GM19372 (cell line): ENCODE measurements around the gene ACOT11.

Experiments
- ATAC-seq: cut with Tn5 transposase; IDR thresholded peaks from one replicate; pipeline ENCODE4 v1.9.1; 2021; ENCODE audit warnings: mild to moderate bottlenecking, low read depth, moderate library complexity; ENCODE audit not compliant: unreplicated experiment

Gene ACOT11

DNA sequence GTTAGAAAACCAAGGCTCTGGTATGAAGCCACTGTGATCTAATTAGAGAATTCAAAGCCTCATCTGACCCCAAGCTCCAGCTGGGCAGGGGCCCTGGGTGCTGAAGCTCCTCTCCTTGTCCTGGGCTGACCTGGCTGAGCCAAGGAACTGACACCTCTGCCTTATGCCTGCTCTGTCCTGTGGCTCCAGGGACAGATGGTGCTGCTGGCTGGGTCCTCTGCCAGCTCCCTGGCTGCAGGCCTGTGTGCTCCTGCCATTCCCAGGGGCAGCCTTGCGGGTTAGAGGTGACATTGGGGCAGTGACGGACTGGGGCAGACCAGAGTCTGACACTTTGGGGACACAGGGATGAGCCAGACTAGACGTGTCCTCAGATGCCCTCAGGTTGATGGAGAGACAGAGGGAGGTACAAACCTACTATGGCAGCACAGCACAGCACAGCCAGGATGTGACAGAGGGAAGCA is 11.8 kb downstream of the ACOT11 start:
- ATAC-seq = no peak

DNA sequence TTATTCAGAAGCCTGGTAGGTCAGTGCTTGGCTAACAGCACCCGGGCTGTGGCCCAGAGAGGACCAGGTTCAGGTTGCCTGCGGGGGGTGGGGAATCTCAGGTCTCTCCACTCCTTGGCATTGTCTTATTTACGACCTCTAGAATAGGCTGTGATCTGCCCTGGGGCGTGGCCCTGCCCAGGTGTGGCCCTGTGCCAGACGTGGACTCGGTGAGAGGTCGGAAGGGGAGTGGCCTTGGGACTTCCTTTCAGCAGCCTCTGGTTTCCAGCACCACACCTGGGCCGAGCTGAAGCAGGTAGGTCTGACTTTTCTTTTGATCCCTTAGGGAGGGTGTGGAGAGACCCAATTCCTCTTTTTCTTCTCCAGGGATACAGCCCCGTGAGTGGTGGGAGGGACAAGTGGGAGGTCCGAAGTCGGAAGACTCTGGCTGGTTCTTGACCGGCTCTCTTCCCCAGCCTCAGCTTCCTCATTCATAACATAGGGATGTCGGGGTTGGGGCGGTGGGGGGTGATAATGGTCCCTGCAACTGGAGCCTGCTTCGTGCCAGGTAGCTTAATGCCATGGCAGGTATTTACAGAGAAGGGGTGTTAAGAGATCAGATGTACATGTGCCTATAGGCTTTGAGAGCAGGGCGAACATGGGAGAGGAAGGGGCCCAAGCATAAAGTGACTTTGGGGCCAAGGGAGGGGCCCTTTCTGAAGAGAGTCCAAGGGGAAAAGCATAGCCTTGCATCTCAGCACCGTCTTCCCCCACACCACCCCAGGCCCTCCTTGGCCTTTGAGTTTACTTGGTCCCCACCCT is 16.5 kb downstream of the ACOT11 start:
- no peak for ATAC-seq

DNA sequence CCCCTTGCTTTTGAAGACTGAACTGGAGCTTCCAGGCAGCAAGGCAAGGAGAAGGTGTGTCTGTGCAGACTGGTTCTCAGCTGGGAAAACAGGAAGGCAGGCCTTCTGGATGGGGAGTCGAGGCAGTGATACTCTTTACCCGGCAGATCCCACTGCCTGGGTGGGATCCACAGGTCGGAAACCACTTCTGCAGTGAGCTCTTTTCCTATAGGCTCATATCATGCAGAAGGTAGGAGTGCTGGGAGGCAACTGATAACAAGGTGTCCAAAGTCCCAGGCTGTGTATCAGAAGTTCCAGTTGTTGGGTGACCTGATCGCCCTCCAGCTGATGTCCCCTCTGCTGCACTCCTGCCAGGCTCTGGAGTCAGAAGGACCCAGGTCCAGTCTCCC is 17.1 kb downstream of the ACOT11 start:
- no peak for ATAC-seq

DNA sequence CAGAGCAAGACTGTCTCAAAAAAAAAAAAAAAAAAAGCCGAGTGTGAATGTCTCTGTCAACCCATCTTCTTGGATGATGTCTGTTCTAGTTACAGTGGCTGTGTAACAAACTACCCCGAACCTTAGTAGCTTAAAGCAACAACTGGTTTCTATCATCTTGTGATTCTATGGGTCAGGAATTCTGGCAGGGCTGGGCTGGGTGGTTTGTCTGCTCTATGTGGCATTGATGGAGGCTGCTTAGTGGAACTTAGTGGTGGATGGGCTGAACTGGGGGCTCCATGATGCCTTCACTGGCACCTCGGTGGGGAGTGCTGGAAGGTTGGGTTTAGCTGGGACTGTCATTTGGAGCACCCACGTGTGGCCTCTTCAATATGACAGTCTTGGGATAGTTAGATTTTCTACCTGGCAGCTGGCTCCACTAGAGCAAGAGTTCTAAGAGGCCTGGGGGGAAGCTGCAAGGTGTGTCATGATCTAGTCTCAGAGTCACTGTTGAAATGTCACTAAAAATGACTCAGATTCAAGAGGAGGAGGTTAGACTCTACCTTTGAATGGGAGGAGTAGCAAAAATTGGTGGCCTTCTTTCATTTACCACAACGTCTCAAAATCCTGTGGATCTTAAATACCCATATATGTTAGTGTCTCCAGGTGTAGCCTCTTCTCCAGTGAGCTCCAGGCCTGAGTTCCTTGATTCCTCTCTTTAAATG is 18.6 kb downstream of the ACOT11 start:
- ATAC-seq = no peak

DNA sequence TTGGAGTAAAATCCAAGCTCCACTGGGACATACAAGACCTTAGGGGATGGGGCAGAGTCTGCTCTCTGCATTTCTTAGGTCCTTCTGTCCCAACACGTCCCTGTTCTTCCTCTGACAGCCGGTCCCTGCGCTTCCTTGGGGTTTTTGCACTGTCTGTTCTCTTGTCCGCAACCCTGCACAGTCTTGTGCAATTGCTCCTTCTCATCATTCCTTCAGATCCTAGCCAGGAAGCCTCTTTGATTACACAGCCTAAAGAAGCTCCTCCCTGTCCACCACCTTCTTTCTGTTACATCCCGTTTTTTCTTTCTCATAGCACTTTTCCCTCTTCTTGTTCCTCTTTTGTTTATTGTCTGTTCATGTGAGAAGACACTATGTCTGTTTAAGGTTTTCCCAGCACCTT is 19.9 kb downstream of the ACOT11 start:
- ATAC-seq = no peak

DNA sequence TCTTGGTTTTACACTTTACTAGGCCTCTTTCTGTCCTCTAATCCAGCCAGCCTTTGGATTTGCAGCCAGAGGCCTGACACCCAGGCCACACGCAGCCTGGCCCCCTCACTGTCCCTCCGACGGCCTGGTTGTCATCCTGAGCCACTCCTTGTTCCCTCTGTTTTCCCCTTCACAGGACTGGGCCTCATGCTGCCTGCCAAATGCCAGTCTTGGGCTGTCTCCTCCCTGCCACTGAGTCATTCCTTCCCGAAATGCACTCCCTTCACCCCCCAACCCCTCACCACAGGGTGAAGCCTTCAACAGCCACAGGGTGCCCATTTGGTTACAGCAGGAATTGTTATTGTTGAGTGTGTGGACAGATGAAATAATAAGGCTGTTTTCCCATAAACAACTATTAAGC is 21.3 kb downstream of the ACOT11 start:
- no peak for ATAC-seq

DNA sequence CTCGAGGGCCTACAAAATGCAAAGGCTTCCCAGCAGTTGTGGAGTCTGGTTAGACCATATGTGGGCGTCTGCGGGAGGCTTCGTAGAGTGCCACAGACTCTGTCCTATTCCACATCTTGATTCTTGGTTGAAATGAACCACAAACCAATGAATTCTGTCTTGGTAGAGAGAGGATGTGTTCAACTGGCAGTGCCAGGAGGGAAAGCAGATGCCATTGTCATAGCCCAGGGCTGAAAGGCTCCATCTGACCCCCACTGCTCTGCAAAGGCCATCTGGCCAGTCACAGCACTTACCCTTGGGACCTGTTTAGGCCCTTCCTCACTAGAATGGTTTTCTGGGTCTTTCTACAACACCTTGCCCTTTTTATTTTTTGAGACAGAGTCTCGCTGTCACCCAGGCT is 22.1 kb downstream of the ACOT11 start:
- no peak for ATAC-seq

DNA sequence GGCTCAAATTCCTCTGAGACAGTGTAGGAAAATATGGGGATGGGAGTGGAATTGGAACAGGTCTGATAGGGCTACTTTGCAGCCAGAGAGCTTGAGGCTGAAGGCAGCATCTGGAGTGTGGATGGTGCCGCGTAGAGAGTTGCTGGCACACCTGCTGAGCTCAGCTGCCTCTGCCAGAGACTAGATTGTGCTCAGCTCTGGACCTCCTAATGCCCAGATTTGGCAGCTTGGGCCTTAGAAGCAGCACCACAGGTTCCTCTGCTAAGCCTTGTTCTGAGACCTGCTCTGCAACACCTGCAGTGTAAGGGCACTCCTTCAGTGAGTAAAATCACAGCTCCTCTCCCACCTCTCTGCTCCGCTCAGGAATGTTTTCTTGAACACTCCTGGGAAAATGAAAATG is 23.3 kb downstream of the ACOT11 start:
- no peak for ATAC-seq

DNA sequence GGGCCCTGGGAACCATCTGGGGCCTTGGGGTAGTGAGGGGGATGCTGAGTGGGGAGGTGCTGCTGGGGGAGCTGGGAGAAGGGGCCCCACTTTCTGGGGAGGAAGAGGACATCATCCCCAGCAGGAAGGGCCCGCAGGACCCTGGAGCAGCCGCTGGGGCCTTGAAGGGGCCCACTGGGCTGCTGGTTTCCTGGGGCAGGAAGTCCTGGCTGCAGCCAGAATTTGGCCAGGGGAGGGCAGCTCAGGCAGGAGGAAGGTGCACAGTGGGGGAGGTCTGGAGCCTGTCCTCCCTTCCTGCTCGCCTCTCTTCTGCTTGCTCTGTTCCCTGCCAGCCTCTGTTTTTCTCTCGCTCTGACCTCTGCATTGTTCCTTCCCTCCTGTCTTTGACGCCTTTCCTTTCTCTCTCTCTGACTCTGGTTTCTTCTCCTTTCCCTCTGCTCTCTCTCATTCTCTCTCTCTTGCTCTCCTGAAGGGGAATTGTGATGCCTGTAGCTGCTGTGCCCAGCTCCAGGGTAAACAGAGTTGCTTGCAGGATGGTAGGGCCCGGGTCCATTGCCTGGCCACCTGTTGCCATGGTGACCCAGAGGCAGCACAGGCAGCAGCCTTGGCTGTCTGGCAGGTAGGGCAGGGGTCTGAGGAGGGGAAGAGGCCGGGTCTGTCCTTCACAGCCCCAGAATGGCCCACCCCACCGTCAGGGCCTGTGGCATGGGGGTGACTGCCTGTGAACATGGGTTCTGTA is 23.9 kb downstream of the ACOT11 start:
- no peak for ATAC-seq

DNA sequence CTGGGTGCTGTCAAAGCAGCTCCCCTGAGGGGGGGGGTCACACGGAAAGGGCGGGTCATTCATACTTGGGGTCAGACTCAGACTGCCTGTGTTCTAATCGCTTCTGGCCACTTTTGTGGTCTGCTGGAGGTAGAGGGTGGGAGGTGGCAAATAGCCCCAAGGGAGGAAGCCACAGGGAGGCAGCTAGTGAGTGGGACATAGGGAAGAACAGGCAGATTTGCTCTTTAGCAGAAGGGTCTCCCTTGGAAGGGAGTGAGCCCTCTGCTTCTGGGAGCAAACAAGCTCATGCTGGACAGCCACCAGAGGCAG is 24.5 kb downstream of the ACOT11 start:
- no peak for ATAC-seq

DNA sequence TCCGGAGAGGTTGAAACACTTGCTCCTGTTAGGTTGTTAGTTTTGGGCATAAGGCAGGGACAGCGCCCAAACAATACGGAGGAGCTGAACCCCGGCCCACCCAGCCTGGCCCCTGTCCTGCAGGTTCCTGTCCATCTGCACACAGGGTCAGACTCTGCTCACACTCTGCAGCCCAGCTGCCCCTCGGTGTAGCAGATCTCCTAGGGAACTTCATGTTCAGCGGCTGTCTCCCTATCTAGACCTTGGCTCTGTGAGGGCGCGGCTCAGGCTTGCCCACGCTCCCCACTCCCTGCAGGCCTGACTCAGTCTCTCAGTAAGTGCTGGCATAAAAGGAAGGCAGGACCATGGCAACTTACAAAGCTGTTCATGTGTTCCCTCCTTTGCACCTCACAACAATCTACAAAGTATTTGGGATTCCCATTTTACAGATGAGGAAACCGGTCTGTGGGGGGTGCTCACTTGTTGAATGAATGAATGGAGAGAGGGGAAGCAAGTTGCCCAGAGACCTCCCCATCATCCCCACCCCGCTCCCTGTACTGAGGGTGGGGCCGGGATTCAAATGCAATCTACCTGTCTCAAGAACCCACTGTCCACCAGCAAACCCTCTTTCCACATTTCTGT is 26.2 kb downstream of the ACOT11 start:
- no peak for ATAC-seq

DNA sequence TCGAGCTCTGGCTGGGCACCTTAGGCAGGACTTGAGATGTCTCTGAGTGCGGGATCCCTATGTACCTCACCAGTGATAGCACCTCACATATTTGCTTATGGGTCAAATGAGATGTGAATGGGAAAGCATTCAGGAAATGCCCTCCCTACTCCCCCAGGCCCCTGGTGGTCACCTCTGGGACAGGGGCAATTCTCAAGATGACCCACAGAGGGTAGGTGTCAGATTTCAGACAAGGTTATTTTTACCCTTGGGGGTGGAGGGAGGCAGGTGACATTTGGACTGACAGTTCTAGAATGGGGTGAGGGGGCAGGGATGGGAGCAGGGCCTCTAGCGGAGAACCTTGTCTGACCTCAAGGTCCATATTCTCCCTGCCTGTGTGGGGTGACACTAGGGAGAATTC is 27.1 kb downstream of the ACOT11 start:
- no peak for ATAC-seq

DNA sequence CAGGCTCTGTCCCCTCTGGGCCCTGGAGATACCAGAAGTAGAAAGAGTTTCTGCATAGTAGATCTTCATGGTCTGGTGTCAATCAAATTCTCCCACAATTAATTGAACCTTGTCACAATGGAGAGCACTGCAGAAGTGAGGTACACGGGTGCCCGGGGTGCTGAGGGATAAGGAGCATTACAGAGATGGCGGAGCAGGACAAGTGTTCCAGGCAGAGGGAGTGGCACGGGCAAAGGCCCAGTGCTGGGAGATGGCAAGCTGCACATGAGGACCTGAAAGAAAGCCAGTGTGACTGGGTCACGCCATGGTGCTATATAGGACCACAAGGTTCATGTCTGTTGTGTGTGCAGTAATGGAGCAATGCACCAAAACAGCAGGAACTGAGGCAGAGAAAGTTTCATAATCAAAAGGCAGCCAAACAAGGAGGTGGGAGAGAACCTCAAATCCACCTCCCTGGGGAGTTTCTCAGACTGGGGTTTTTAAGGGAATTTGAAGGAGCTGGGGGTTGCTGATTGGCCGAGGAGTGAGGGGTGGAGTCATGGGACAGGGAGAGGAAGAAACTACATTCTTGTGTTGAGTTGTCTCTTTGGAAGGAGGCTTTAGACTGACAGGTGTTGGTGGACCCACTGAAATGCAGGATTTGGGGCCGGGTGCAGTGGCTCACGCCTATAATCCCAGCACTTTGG is 27.7 kb downstream of the ACOT11 start:
- ATAC-seq = no peak

DNA sequence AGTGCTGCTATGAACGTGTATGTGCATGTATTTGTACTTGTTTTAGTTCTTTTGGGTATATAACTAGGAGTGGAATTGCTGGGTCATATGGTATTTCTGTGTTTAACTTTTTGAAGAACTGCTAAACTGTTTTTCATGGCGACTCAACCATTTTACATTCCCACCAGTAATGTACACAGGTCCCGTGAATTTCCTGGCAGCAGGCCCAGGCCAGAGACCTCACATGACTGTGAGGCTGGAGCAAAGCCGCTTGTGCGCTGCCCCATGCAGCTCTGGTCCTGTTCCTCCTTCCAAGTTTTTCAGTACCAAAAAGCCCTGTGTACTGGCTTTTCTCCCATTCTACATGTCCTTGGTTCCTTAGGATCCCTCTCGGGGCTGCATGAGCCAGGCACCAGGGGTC is 29.6 kb downstream of the ACOT11 start:
- ATAC-seq = no peak

DNA sequence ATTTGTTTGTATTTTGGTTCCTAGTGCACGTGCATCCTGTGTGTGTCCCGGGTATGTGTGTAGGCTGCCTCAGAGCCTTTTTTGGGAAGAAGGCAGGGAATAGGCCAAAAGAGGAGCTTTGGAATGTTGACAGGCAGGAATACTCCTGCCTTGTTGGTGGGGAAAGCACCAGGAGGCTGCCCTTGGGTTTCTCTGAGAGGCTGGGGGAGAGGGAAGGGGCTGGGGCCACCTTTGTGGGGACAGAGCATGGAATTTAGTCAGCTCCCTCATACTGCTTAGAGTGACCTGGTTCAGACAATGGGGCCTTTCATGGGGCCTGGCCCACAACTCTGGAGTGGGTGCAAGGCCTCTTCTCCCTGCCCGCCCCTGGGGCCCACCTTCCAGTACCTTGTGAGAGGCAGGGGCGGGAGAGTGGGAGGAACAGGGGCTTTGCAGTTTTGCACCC is 31.3 kb downstream of the ACOT11 start:
- no peak for ATAC-seq

DNA sequence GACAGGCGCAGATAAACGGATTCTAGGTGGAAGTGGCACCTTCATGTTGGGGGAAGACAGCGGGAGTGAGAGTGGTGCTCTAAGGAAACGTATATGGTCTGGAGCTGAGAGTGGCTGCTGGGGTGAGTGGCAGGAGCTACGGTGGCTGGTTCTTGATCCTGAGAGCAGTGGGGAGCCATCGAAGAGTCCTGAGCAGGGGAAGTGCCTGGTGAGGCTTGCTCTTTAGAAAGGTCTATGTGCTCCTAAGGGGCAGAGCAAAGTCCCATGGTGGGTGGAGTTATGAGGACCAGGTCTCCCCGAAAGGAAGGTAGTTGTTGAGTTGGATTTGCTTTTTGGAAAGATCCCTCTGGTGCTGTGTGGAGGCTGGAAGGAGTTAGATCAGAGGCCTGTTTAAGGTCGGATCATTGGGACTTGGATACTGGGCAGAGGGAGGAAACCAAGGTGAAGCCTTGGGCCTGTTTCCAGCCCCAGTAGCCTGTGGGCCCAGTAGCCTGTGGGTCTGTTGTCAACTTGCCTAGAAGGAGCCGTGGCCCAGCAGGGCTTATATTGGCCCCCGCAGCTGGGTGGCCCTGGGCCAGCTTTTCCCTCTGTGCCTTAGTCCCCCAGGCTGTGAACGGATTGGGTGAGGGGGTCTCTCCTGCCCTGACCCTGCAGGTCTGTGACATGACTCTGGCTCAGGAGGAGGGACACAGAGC is 33.0 kb downstream of the ACOT11 start:
- ATAC-seq = no peak

DNA sequence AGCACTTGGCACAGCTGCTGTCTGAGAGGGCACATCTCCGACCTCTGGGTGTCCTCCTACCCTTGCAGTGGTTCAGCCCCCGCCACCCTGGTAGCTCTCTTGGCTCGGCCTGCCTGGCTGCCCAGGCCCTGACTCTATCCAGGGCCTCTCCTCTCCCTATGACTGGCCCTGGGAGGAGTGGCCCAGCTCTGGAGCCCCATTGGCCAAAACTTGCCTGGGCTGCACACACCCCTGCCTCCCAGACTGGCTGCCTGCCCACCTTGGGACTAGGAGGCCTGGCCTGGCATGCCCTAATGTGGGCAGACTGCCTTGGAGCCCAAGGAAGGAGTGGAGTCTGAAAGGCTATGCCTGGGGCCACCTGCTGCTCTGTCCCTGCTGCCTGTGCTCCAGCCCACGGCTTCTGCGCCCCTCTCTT is 33.6 kb downstream of the ACOT11 start:
- no peak for ATAC-seq

DNA sequence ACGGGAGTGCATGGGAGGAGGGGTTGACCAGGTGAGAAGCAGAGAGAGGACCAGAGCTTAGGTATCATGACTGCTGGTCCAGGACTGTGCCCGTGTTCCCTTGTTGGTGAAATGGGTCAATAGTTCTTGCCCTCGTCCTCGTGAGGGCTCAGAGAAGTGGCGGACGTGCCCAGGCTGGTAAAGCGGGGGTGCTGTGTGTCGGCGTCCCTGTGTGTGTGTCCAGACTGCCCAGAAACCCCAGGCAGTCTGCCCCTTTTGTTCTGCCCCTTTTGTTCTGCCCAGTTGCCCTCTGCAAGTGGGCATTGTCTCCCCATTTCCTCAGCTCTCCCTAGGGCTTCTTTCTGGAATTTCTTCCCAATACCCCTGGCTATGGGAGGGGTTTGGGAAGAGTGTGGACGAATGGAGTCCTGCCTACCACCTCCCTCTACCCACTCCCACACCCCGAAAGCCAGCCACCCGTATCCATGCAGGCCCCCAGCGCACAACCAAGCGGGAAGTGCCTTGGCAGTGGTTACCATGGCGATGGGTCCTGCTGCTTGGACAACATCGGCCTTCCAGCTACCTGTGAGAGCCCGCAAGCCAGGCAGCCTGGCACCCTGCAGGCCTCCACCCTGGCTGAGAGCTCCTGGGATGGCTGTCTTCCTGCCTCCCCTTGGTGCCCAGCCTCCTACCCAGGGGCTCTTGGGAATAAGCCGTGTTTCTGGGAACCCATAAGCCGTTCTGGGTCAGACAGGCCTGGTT is 34.7 kb downstream of the ACOT11 start:
- no peak for ATAC-seq

DNA sequence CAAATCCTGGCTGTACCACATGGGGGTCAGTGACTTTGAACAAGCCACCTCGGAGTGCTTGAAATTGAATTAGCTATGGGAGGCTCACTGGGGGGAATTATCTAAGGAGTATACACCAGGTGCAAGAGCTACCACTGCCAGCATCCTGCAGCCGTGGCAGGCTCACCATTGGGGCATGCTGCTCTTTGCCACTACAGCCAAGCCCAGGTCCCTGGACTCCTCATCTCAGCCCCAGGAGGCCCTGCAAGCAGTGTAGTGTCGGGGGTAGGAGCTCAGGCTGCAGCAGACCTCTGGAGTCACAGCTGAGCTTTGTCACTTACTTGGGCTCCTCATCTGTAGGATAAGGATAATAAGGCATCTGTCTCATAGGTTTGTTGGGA is 35.3 kb downstream of the ACOT11 start:
- no peak for ATAC-seq
